Measurements from ENCODE around the gene SPARC.

SPARC gene

DNA sequence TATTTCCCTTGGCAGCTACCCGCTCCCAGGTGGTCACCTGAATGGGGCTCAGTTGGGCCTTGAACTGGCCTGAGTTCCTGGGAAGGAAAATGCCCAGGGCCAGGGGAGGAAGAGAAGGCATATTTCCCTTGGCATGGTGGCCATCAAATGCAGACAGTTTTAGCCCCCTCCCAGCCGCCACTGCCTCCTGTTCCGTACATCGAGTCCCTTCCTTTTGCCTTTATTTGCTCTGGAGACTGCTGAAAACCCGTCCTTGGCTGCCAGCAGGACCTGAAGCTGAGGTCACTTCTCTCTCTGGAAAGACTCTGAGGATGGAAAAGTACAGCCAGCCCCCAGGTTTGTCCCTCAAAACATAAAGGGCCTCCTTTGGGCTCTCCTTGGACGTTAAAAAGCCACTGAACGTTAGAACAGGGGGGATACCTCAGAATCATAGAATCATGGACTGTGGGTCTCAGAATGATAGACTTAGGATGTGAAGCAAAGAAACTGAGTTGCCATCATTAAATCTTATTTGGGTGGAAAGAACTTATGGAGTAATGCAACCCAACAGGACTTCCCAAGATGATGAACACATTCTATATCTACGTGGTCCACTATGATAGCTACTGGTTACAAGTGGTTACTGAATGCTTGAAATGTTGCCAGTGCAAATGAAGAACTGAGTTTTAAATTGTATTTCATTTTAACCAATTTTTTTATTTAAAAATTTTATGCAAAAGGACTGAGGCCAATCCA is 7.1 kb downstream of the SPARC start:
- no peak overlapping the region for H3K4me3 ChIP-seq (ENCODE audit: low read depth, low read length)

DNA sequence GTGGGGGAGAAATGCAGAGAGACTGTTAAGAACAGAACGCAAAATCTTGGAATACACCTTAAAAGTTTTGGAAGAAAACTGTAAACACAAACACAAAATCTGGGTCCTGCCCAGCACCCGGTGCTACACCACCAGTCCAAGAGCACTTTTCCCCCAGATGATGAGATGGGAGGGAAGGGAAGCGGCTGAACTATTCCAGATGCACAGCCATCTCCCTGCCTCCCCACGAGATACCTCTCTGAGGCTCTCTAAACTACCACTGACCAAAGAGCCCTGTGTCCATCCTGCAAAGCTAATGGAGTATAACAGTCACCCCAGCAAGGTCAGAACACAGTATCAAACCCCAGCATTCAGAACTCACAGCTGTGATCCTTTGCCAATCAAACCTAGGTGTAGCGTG is 8.0 kb downstream of the SPARC start:
- H3K4me3 ChIP-seq (ENCODE audit: low read depth, low read length): no peak overlapping the region

DNA sequence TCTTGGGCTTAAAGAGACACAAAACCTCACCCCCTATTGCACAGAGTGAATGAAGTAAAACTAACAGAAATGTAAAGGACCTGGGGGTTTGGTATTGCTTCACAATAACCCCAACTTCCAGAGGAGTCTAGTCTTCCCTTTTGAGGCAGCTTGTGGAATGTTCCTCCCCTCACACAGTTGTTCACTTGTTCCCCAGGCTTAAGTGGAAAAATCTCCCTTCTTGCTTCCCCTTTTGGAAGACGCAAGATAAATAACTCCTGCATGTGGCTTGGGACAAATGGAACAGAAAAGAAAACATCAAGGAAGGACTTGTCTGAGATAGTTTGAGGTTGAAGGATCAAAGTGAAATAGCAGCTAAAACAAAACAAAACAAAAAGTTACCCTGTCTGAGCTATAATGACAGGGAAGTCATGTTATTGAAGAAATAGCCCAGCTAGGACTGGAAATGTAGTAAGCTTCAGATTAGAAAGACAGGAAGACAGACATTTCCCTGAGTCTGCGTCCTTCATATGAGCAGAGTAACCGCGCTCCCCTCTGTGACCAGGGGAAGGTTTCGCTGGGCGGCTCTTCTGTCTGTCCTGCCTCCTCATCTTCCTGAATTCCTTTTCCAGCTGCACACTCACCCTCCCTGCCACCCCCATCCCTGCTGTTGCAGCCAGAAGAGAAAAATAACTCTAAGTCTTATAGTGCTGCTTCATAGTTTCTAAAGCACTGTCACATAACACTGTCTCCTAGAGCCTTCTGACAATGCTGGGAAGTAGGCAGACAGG is 8.8 kb downstream of the SPARC start:
- H3K4me3 ChIP-seq (ENCODE audit: low read depth, low read length): no peak overlapping the region

DNA sequence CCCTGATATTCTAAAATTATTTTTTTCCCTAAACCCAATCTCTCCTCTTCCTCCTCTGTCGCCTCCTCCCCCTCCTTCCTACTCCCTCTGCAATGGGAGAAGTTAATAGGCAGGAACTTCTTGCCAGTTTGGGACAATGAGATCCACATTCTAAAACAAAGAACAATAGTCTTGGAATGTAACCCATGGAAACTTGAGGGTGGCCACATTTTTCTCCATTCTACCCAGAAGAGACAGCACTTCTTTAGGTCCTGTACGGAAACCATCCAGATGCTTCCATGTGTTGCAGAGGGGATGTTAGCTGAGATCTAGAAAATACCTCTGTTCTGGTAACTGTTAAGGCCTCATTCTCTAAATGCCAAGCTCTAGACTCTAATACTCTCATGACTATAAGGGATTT is 10.0 kb downstream of the SPARC start:
- H3K4me3 ChIP-seq (ENCODE audit: low read depth, low read length): no peak overlapping the region

DNA sequence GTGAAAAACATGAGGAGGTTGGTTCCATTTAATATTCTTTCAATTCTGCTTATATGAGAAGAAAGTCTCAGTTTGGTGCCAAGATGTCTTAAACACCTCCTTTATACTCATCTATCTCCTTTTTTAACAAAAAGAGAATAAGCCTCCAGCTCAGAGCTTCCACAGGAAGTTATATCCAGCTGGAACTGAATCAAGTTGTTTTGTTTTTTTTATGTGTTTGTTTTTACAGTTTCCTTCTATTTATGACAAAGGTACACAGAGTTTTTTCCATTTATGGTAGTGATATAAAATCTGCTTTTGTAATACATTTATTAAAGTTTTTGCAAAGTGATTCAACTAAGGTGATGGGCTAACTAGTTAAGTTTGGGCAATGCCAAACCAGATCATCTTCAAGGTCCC is 10.4 kb downstream of the SPARC start:
- no peak overlapping the region for H3K4me3 ChIP-seq (ENCODE audit: low read depth, low read length)

DNA sequence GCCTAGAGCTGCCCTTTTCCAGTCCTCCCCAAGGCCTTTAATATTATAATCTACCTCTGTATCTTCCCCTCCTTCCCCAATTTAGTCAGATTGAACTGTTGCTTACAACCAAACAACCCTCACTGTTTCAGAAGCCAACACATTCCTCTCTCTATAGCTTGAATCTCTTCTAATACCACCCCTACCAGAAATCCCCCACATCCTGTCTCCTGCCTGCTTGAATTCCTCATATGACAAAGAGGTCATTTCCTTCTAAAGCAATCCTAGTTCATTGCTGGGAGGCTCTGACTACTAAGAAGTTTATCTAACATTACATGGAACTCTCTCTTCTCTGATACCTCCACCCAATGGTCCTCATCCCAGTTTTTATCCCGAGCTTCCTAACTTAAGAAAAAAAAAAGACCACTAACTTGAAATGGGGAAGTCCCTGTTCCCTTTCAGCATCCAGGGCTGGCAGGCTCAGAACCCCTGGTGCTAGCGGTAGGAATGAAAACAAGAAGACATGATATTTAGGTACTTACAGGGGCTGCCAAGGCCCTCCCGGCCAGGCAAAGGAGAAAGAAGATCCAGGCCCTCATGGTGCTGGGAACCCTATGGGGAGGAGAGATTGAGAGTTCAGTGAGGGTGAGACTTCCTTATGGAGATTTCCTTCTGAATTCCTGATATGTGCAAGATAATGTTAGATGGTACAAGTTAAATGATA is 11.0 kb downstream of the SPARC start:
- H3K4me3 ChIP-seq (ENCODE audit: low read depth, low read length): no peak overlapping the region

DNA sequence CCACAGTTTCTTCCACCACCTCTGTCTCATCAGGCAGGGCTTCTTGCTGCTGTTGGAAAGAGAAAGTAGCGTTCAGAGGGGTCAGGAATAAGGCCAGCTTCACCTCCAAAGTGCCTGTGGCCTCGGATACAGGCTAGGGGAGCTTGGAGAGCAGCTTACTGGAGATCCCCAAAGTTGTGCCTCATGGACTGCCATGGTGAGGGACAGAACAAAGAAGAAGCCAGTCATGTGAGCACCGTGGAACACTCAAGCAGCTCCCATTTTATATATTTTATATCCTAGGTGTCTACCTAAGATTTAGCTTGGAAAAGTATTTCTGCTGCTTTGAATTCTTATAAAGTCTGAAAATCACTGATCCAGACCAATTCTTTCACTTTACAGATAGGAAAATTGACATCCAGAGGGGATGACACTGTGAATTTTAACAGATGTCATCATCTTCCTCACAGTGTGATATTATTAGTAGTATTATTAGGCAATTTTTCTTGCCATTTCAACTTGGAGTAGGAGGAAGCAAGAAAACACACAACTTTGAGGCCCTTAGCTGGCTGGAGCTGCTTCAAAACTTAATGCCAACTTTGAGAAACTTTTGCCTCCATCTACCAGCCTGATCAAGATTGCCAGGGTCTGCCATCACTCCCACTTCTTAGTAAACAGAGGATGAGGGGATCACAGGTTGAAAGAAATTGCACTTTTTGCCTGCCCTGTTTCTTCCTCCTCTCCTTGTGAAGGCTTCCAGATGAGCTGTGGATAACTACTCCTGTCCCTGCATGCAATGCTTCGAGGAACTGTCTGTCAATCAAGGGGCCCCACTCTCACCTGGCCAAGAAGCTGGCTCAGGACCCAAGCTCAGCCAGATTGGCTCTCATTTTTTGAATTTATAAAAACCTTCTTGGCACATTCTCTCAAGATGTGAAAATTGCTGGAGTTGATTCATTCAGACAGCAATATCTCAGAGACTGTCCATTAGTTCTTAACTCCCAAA is 11.8 kb downstream of the SPARC start:
- no peak overlapping the region for H3K4me3 ChIP-seq (ENCODE audit: low read depth, low read length)

DNA sequence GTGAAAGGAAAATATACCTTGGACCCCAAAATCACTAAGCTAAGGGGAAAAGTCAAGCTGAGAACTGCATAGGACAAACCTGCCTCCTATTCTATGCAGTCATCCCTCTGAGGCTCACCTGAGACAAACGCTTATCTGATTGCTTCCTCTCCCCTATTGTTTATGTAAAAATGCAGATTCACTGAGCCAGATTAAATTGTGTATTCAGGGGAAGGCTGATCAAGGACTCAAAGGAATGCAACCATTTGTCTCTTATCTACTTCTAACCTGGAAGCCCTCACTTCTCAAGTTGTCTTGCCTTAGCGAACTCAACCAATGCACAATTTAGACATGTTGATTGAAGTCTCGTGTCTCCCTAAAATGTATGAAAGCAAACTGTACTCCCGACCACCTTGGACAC is 13.3 kb downstream of the SPARC start:
- no peak overlapping the region for H3K4me3 ChIP-seq (ENCODE audit: low read depth, low read length)

DNA sequence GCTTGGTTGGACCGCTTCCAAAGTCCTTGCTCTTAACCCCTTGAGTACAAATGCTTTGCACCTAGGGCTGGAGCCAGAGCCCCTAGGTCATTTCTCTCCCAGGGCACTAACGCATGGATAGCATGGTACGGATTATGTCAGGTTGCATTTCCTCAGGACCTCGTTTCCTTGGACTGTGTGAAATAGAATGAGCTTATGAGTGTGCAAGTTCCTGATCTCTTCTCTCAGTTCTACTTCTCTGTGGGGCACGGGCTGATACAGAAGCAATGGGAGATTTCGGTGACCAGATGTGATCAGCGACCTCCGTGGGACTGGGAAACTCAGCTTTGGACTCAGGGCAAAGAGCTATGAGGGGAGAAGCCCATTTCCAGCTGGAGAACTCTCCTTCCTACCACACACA is 14.2 kb downstream of the SPARC start:
- no peak overlapping the region for H3K4me3 ChIP-seq (ENCODE audit: low read depth, low read length)

DNA sequence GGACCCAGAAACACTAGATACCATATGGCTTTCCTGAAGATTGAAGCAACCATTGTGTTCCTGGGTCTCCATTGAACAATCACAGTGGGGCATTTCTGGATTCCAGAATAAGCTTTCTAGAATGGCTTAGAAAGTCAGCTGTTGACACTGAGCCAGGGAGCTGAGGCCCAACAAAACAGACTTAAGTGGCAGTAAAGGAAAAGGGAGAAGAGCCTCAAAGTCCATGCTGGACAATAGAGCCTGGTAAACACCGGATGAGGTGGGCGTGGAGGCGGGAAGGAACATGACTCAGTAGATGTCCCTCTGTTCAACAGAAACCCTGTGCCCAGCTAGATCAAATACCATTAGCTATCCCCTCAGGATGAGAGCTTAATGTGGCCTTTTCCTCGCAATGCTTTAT is 14.8 kb downstream of the SPARC start:
- H3K4me3 ChIP-seq (ENCODE audit: low read depth, low read length): no peak overlapping the region

DNA sequence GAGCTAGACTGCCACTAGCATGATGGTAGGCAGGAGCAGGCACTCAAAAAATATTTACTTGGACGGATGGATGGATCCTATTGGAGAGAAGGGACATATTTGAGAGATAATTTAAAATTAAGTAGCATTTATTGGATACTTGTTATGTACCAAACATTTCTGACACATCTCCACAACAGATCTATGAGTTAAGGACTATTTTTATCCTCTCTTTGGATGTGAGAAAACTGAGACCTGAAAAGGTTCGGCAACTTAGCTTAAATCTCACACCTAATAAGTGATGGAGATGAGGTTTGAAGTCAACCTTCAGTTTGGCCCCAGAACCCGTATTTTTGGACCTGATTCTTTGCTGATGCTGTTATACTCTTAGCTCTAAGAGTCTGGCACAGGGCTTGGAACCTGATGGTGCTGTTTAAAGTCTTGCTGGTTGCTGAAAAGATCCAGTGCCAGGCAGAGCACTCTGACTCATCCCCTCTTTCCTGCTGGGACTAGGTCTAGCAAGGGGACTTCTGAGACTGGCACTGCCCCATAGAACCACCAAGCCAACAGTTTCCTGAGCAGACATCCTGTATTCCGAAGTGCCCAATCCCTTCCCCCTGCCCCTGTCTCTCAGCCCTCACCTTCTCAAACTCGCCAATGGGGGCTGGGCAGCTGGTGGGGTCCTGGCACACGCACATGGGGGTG is 15.6 kb downstream of the SPARC start:
- H3K4me3 ChIP-seq (ENCODE audit: low read depth, low read length): no peak overlapping the region

DNA sequence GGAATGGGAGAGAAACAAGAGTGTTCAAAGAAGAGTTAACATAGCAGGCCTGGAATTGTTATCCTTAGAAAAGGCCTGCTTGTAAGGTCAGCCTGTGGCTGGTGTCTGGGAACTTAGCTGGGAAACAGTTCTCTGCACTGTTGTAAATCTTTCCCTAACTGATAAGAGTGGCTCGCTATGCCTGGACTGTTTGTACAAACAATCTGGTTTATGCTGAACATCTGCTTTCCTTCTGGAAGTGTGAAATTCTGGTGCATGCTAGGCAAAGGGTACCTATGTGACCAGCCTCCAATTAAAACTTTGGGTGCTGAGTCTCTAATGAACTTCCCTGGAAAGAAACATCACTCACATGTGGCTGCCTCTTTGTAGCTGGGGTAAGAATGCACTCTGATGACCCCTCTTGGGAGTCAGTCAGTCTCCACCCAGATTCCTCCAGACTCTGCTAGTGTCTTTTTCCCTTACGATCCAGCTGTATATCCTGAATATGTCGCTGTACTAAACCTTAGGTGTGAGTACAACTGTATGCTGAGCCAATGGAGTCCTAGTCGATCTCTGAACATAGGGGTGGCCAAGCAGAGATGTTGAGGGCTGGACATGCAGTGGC is 16.5 kb downstream of the SPARC start:
- H3K4me3 ChIP-seq (ENCODE audit: low read depth, low read length): no peak overlapping the region

DNA sequence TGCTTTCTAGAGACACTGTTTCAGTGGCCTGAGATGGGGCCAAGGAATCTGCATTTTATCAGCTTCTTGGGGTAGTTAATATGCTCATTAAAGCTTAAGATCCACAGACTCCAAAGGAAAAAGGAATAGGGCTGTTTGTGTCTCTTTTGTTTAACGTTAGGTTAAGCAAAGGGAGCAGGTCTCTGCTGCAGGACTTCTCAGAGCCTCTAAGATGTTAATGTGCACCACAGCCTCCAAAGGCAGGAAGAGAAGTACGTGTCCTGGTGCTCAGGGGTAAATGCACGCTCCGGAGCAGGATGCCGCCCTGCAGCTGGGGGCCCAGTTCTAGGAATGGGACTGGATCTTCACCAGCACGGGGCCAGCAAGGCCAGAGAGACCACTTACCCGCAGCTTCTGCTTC is 19.6 kb downstream of the SPARC start:
- H3K4me3 ChIP-seq (ENCODE audit: low read depth, low read length): no peak overlapping the region

DNA sequence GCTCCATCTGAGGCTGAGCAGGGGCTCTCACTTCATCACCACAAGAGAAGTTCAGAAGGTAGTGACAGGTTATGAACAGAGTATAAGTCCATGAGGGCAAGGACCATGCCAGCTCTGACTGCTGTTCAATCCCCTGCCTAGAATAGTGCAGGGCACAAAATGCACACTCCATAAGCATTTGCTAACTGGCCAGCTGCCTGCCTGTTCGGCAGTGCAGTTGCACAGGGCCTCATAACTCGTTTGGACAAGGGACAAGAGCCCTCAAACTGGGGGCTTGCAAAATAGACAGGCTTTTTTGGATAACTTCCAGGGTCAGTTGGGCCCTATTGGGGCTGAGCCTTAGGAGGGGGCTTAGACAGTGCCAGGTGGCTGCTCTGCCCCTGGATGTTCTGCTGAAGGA is 21.1 kb downstream of the SPARC start:
- H3K4me3 ChIP-seq (ENCODE audit: low read depth, low read length): no peak overlapping the region

DNA sequence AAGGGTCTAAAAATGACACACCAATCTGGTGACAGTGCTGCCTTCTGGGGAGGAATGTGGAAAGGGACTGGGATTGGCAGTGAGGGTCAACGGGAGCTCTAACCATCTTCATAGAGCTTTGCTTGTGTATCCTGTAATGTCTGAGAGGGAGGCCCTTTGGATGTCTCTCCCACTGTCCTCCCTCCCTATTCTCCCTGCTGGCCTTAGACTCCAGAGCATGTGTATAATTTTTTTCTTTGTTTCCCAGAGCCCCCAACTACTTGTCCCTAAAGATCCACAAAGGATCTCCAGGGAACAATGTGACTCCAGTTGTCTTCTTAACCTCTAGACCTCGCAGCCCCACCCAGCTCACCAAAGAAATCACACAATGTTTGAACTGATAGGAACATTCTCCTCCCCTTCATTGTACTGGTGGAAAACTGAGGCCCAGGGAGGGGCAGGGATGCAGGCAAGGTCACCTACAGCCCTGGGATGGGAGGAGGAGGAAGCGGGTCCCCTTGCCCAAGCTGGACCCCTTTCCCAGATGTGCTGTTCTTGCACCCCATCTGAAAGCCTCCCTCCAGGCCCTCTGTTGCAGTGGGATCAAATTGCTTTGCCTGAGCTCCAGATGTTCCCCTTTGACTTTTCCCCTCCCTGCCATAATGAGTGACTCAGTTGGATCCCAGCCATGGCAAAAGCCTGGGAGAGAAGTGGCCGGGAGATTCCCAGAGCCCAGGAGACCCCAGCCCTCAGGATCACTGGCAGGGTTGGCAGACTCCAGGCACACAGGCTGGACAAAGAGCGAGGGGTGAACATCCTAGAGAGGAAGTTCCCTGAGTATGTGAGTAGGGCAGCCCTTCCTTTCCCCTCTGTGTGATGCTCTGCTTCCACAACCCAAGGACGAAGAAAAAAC is 21.8 kb downstream of the SPARC start:
- no peak overlapping the region for H3K4me3 ChIP-seq (ENCODE audit: low read depth, low read length)

DNA sequence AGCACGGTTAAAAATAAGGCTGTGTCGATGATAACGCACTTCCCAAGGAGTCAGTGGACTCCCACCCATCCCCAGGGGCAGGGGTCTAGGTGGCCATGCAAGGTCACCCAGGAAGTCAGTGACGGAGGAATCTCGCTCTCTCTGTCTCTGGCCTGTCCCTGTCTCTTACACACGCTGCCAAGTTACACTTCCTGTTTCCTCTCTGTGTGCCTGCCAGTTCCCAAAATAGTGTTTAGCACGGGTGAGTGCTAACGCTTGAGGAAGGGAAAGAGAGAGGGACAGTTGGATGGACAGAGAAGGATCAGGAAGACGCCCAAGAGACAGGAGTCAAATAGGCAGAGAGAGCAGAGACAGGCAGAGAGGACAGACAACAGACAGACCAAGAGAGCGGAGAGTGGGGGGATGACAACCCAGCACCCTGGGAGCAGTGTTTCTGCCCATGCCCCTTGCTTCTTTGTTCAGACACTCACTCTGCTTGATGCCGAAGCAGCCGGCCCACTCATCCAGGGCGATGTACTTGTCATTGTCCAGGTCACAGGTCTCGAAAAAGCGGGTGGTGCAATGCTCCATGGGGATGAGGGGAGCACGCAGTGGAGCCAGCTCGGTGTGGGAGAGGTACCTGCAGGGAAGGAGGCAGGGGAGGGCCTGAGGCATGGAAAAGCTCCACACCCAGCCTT is 23.0 kb downstream of the SPARC start:
- H3K4me3 ChIP-seq (ENCODE audit: low read depth, low read length): no peak overlapping the region

DNA sequence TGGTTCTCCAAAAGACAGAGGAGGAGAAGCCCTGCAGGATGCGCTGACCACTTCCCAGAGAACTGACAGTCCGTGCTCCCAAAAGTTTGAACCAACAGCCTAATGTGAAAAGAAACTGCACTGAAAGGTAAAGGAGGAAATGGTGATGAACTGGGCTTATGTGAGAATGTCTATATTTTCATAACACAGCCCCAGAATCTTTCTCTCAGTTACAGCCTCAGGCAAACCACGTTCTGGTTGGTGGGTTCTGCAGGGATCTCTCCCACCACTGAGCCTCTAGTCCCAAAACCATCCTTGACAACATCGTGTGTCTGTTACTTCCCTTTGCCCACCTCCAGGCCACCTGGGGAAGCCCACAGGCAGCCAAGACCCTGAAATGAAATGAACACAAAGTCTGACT is 23.9 kb downstream of the SPARC start:
- no peak overlapping the region for H3K4me3 ChIP-seq (ENCODE audit: low read depth, low read length)

DNA sequence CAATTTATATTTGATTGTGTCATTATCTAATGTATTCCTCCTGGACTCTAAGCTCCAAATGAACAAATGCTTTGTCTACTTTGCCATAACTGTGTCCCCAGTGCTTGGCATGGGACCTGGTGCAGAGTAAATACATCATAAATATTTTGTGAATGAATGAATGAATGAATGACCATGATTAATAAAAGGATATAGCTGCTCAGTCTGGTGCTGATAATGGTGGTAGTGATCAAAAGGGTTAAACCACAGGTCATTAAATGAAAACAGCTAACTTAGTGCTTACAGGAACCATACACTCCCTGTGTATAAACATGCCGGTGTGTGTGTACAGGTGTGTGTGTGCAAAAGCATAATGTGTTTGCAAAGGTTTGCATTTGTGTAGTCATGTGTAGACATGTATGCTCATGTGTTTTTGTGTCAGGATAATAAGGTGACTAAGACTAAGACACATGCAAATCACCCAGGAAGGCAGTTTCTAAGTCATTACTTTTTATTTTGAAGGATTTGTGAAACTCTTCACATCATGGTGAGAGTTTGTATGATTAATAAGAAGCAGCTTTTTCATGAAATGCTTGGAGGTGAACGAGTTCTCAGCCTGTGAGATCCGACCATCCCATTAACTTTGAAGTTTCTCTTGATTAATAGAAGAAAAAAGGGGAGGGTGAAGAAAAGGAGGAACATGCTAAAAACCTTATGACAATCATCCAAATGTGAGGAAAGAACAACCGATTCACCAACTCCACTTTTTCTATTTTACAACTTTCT is 24.6 kb downstream of the SPARC start:
- H3K4me3 ChIP-seq (ENCODE audit: low read depth, low read length): no peak overlapping the region

Measured in iPS-11a (cell line).